ENCODE results near the gene REC8.

Gene REC8

GRCh38 chr14:24138396-24139271 lies 33.2 kb upstream of the REC8 start:
- DNase-seq (ENCODE audit: low spot score) = no peak

- peak; percentile 21 for DNase-seq (ENCODE audit: low spot score)
Measured at GRCh38 chr14:24139272-24139934, 32.5 kb upstream of the REC8 start.

- DNase-seq (ENCODE audit: low spot score) = peak; percentile 99
Measured at GRCh38 chr14:24141097-24141880, 30.6 kb upstream of the REC8 start, which contains the start of gene EMC9. Gene EMC9, minus strand, starts transcription at chr14:24141591. Its CDS starts 287 bp downstream, at chr14:24141304.

GRCh38 chr14:24143511-24143910 lies 28.4 kb upstream of the REC8 start:
- no peak for DNase-seq (ENCODE audit: low spot score)

- no peak for DNase-seq (ENCODE audit: low spot score)
Measured at GRCh38 chr14:24144451-24144850, 27.4 kb upstream of the REC8 start.

GRCh38 chr14:24145219-24145618 lies 26.7 kb upstream of the REC8 start:
- no peak for DNase-seq (ENCODE audit: low spot score)

- no peak for DNase-seq (ENCODE audit: low spot score)
Measured at GRCh38 chr14:24145690-24146452, 26.0 kb upstream of the REC8 start.

GRCh38 chr14:24146453-24146977 lies 25.4 kb upstream of the REC8 start, which contains the start of gene PSME2:
Gene PSME2, minus strand, starts transcription at chr14:24146610. Its CDS starts 29 bp downstream, at chr14:24146581.
- DNase-seq (ENCODE audit: low spot score) = peak; percentile 88

- DNase-seq (ENCODE audit: low spot score) = peak; percentile 96
Measured at GRCh38 chr14:24146978-24147760, 24.7 kb upstream of the REC8 start, which contains the start of gene RNF31. Gene RNF31, plus strand, starts transcription at chr14:24147498. Its CDS starts 201 bp downstream, at chr14:24147699.

- DNase-seq (ENCODE audit: low spot score) = no peak
Measured at GRCh38 chr14:24147761-24148428, 24.0 kb upstream of the REC8 start.

- no peak for DNase-seq (ENCODE audit: low spot score)
Measured at GRCh38 chr14:24149302-24149969, 22.4 kb upstream of the REC8 start.

- DNase-seq (ENCODE audit: low spot score) = no peak
Measured at GRCh38 chr14:24150061-24150460, 21.8 kb upstream of the REC8 start.

- no peak for DNase-seq (ENCODE audit: low spot score)
Measured at GRCh38 chr14:24150567-24150966, 21.3 kb upstream of the REC8 start.

- DNase-seq (ENCODE audit: low spot score) = no peak
Measured at GRCh38 chr14:24150993-24151392, 20.9 kb upstream of the REC8 start.

GRCh38 chr14:24151404-24152080 lies 20.3 kb upstream of the REC8 start:
- DNase-seq (ENCODE audit: low spot score) = no peak

GRCh38 chr14:24155100-24155499 lies 16.8 kb upstream of the REC8 start:
- DNase-seq (ENCODE audit: low spot score) = no peak

GRCh38 chr14:24156840-24157239 lies 15.0 kb upstream of the REC8 start:
- DNase-seq (ENCODE audit: low spot score) = no peak

- DNase-seq (ENCODE audit: low spot score) = no peak
Measured at GRCh38 chr14:24157331-24157730, 14.5 kb upstream of the REC8 start.

Data from CD4-positive, alpha-beta T cell treated with Interleukin-15 for 4 hours (primary cell).